H1 (cell line): ENCODE results near the gene TGM3. TPM values are rescaled to one million over a fixed set of nuclear protein-coding genes. Genes with fewer than 3 reads are reported as not detected.

Source experiments
- ASH2L ChIP-seq: fragments of 200-600, 300-600 bp; sonication (generic); IDR thresholded peaks from one replicate; pipeline ENCODE4 v1.7.1; 2017; ENCODE audit warnings: low read length
- BACH1 ChIP-seq: IDR thresholded peaks from 2 replicates; pipeline ENCODE4 v1.6.1; 2012; ENCODE audit warnings: low read length, improper control_type of control experiment
- CREB1 ChIP-seq: IDR thresholded peaks from 2 replicates; pipeline ENCODE4 v1.6.1; 2012; ENCODE audit warnings: inconsistent platforms
- MAFK ChIP-seq: IDR thresholded peaks from 2 replicates; pipeline ENCODE4 v1.6.1; 2012; ENCODE audit warnings: low read depth, mild to moderate bottlenecking, improper control_type of control experiment, low read length
- RFX5 ChIP-seq: IDR thresholded peaks from 2 replicates; pipeline ENCODE4 v1.6.1; 2011; ENCODE audit warnings: low read depth, low read length, improper control_type of control experiment, borderline replicate concordance
- polyA plus RNA-seq, 7 experiments: library from polyadenylated mRNA; depleted of rRNA in 3 of 7; stranded (reverse) in 5 of 7; unstranded in 2 of 7; fragments of >200 nt in 5 of 7; fragments of 200-250 nt in 2 of 7; gene quantifications; 1 replicate in 5 of 7; 2 replicates in 1 of 7; 4 replicates in 1 of 7; pipeline versions ENCODE4 v1.2.1 to v1.2.3, GENCODE V29; 2011 to 2013; ENCODE audit warnings: missing spikeins in 2 of 7, mixed read lengths in 2 of 7
- total RNA-seq: library from RNA; stranded (reverse); fragmentation: NEBNext Ultra II Directional; extraction: Animal tissue kit (Norgen Biotek cat#: 25700); gene quantifications from 2 replicates; pipeline ENCODE4 v1.2.1, GENCODE V29; 2021

The TGM3 gene
- total and polyA plus RNA-seq, 2 of the 8 experiments (the other 6 are each of a cell fraction or from before 2014, with no cell fraction given): 0.12 TPM; not detected in 1

GRCh38 chr20:2285193-2285592, 10.6 kb upstream of the TGM3 start (continued):
- TF ChIP-seq BACH1: no peak
- no peak for TF ChIP-seq MAFK
- TF ChIP-seq CREB1: no peak
- no peak for TF ChIP-seq ASH2L
- no peak for TF ChIP-seq RFX5
